ENCODE results near the gene SLC7A11.

GRCh38 chr4:138269175-138269574 is 27.0 kb upstream of the SLC7A11 start:
- TF ChIP-seq CTCF (IDR thresholded peaks at IDR 0.05 in 2 of 3, conservative IDR thresholded peaks at IDR 0.05 in 1 of 3; ENCODE audit: control insufficient read depth in 2 of 3, extremely low read depth in 1 of 3, insufficient read depth in 1 of 3, low read depth in 3 of 3, low read length in 3 of 3) (no peak), SKIL (IDR thresholded peaks at IDR 0.05; ENCODE audit: low read depth, poor library complexity, severe bottlenecking) (no peak), YY1 (IDR thresholded peaks at IDR 0.05; ENCODE audit: low read depth, low read length) (no peak), POLR2AphosphoS5 (IDR thresholded peaks at IDR 0.05; ENCODE audit: low read length) (no peak), BMI1 (IDR thresholded peaks at IDR 0.05; ENCODE audit: borderline replicate concordance) (no peak), POLR2A (IDR thresholded peaks at IDR 0.05; ENCODE audit: low read depth, low read length) (no peak), ZBTB40 (IDR thresholded peaks at IDR 0.05; ENCODE audit: borderline replicate concordance) (no peak), MXI1 (IDR thresholded peaks at IDR 0.05; ENCODE audit: low read depth, low read length) (no peak), JUND (IDR thresholded peaks at IDR 0.05; ENCODE audit: low read depth, low read length) (no peak), EP300 (IDR thresholded peaks at IDR 0.05; ENCODE audit: borderline replicate concordance in 1 of 2, control insufficient read depth in 1 of 2, low read depth in 2 of 2, low read length in 2 of 2) (no peak), BRCA1 (IDR thresholded peaks at IDR 0.05; ENCODE audit: low read depth, low read length) (no peak)
